Upper lobe of left lung (tissue), 4 donors: ENCODE results near the gene MFSD2A.

Experiments used
- POLR2A ChIP-seq, 4 donors: fragments of 450-650 bp; IDR thresholded peaks; one replicate each; pipeline ENCODE4 v1.5.1; 2016 to 2017; ENCODE audit warnings: antibody characterized with exemption in 4 of 4, mild to moderate bottlenecking in 2 of 4
- POLR2AphosphoS5 ChIP-seq, 2 donors: sonication (generic); formaldehyde crosslinking; IDR thresholded peaks; one replicate each; pipeline ENCODE4 v1.5.1; 2017; ENCODE audit warnings: antibody characterized with exemption in 2 of 2
- TF ChIP-seq, protein P1 (sequence below), 6 experiments: fragments of 450-650 bp in 4 of 6; fragments of 200-600 bp in 2 of 6; sonication (generic) in 2 of 6; IDR thresholded peaks; one replicate each; pipeline ENCODE4 v1.5.1; 2016 to 2019; ENCODE audit warnings: antibody characterized with exemption in 6 of 6

DNA sequence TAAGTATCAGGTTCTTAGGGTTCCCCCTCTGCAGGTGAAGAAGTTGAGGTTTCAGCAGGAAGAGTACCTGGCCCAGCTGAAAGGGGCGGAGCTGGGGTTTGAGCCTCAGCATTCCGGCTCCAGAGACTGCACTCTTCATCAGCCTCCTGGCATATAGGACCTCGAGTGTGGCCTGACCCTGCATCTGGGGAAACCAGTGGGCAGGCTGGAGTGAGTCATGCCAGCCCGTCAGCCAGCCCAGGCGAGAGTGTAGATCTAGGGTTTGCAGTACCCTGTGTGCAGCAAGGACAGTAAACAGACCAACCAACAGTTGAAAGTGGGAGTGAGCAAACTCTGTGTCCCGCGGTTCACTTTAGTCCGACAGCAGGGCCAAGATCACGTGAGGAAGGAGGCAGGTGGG is 14.1 kb downstream of the MFSD2A start:
- TF ChIP-seq, protein P1, sequence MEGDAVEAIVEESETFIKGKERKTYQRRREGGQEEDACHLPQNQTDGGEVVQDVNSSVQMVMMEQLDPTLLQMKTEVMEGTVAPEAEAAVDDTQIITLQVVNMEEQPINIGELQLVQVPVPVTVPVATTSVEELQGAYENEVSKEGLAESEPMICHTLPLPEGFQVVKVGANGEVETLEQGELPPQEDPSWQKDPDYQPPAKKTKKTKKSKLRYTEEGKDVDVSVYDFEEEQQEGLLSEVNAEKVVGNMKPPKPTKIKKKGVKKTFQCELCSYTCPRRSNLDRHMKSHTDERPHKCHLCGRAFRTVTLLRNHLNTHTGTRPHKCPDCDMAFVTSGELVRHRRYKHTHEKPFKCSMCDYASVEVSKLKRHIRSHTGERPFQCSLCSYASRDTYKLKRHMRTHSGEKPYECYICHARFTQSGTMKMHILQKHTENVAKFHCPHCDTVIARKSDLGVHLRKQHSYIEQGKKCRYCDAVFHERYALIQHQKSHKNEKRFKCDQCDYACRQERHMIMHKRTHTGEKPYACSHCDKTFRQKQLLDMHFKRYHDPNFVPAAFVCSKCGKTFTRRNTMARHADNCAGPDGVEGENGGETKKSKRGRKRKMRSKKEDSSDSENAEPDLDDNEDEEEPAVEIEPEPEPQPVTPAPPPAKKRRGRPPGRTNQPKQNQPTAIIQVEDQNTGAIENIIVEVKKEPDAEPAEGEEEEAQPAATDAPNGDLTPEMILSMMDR (IDR thresholded peaks at IDR 0.05): no peak
- no peak for TF ChIP-seq POLR2A (IDR thresholded peaks at IDR 0.05)
- TF ChIP-seq POLR2AphosphoS5 (IDR thresholded peaks at IDR 0.05): no peak
